GM23248 (cell line): ENCODE data around the gene VSX1.

Source experiments
- EZH2 ChIP-seq: fragments of 200-600 bp; sonication (generic); IDR thresholded peaks from 2 replicates; pipeline ENCODE4 v1.6.1; 2018; ENCODE audit warnings: antibody characterized with exemption, mild to moderate bottlenecking; ENCODE audit not compliant: insufficient read depth, poor library complexity, severe bottlenecking
- EZH2phosphoT487 ChIP-seq: fragments of 200-600 bp; sonication (generic); IDR thresholded peaks from 2 replicates; pipeline ENCODE4 v1.6.1; 2018; ENCODE audit warnings: antibody characterized with exemption, moderate library complexity, mild to moderate bottlenecking, low read depth; ENCODE audit not compliant: insufficient read depth

GRCh38 chr20:25076731-25077609 lies 5.0 kb downstream of the VSX1 start:
- TF ChIP-seq EZH2 (no peak), EZH2phosphoT487 (no peak)
